ENCODE data around the gene NBPF4.
"Not testable (repeated sequence)": the region's sequence is repeated elsewhere in the genome, so short reads cannot be mapped to it uniquely, and the experiment has no call there.

Gene NBPF4

DNA sequence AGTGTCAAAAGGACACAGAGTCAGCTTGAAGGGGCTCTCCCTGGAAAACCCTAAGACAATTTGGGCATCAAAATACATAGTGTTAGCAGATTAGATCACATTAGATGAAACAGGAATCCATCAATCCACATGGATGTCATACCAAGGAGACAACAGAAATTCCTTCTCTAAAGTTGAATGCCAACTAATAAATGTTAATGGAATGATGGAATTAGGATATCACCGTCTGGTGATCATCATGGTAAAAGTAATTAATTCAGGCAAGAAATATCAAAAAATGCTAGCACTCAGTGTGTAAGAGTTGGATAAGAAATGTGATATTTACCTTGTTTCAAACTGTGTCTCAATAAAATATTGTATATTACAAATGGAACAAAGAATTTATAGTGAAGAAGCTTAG, 32.9 kb downstream of the NBPF4 start:
- no peak for DNase-seq

DNA sequence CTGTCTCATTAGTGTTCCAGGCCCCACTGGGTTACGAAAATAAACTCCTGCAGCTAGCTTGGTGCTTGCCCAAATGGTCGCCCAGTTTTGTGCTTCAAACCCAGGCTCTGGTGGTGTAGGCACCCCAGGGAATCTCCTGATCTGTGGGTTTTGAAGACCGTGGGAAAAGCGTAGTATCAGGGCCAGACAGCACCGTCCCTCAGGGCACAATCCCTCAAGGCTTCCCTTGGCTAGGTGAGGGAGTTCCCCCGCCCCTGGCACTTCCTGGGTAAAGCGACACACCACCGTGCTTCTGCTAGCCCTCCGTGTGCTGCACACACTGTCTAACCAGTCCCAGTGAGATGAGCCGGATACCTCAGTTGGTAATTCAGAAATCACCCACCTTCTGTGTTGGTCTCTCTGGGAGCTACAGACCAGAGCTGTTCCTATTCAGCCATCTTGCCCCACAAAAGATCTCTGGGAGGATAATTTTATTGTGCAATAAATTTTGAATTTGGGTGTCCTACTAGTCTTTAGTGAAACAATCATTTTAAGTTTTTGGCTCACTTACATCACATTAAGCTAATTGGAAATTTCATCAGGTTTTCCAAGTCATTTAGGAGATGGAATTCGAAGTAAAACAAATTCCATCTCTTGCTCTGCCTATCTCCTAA, 34.3 kb downstream of the NBPF4 start:
- peak; percentile 67 for DNase-seq

DNA sequence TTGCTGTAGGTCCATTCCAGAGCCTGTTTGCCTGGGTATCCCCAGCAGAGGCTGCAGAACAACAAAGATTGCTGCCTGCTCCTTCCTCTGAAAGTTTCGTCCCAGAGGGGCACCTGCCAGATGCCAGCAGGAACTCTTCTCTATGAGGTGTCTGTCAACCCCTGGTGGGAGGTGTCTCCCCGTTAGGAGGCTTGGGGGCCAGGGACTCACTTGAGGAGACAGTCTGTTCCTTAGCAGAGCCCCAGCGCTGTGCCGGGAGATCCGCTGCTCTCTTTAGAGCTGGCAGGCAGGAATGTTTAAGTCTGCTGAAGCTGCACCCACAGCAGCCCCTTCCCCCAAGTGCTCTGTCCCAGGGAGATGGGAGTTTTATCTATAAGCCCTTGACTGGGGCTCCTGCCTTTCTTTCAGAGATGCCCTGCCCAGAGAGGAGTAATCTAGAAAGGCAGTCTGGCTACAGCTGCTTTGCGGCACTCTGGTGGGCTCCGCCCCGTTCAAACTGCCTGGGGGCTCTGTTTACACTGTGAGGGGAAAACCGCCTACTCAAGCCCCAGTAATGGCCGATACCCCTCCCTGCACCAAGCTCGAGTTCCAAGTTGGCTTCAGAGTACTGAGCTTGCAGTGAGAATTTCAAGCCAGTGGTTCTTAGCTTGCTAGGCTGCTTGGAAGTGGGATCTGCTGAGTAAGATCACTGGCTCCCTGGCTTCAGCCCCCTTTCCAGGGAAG, 35.0 kb downstream of the NBPF4 start:
- DNase-seq = no peak

DNA sequence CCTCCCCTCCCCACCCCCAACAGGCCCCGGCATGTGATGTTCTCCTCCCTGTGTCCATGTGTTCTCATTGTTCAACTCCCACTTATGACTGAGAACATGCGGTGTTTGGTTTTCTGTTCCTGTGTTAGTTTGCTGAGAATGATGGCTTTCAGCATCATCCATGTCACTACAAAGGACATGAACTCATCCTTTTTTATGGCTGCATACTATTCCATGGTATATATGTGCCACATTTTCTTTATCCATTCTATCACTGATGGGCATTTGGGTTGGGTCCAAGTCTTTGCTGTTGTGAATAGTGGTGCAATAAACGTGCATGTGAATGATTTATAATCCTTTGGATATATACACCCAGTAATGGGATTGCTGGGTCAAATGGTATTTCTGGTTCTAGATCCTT, 40.3 kb downstream of the NBPF4 start:
- DNase-seq = not testable (repeated sequence)

DNA sequence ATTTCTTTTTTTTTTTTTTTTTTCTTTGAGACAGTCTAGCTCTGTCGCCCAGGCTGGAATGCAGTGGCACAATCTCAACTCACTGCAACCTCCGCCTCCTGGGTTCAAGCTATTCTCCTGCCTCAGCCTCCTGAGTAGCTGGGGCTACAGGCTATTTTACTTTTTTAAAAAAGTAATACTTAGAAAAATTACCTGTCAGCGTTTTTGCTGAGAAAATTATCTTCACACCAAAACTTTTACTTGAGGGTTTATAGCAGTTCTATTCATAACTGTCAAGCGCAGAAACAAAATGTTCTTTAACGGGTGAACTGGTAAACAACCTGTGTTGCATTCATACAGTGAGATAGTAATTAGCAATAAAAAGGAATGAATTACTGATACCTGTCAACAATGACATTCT, 42.2 kb downstream of the NBPF4 start:
- DNase-seq = no peak

DNA sequence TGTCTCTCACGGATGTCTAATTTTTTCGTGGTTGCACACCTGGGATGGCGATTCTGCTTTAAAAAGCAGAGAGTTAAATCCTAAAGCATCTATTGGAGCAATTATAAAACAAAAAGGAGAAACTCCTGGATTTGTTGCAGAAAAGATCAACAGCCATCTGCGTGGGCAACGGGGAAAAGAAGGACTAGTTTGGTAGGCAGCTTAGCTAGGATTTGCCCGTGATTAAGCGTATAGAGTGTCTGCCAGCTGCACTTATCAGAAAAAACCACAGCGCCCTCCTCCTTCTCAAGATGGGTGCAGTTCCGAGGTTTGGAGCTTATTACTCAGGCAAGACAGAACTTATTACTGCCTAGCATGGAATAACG, 43.2 kb downstream of the NBPF4 start:
- peak; percentile 77 for DNase-seq

DNA sequence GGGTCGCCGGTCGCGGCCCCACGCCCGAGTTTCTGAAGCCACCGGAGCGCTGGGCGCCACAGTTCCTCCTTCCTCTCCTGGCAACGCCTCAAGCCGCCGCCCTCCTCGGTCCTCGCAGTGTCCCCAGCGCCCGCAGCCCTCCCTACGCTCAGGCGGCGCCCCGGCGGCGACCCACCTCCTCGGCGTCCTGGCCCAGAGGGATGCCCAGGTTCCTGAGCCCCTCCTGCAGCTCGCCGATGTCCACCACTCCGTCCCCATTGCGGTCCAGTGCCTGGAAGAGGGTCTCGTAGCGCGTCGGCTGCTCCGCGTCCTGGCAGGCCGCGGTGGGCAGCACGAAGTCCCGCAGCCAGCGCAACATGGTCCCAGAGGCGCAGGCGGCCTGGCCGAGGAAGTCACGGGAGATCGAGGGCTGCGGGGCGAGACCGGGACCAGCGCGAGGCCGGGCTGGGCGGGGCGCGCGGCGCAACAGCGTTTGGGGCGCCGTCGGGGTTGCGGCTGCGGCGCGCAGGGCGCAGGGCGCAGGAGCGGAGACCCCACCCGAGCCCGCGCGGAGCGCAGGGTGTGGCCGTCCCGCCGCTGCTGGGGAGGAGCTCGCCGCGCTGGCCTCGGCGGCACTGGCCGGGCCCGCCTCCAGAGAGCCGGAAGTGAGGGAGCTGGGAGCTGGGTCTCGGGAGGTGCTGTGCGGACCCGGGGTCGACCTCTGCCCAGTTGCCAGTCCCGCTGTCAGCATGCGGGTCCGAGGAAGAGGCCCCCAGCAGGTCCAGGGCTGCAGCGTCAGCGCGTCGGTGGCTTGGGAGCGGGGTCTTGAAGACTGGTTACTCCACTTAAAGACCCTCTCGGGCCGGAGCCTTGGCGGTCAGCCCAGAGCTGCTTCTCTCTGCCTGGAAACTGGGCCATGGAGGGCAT, 43.8 kb downstream of the NBPF4 start, which contains the start of gene SLC25A24:
Gene SLC25A24 (minus strand): TSS at position 563 of the 906 bp plus-strand sequence. CDS start 205 bp downstream, at position 358.
- DNase-seq = peak; percentile 90

DNA sequence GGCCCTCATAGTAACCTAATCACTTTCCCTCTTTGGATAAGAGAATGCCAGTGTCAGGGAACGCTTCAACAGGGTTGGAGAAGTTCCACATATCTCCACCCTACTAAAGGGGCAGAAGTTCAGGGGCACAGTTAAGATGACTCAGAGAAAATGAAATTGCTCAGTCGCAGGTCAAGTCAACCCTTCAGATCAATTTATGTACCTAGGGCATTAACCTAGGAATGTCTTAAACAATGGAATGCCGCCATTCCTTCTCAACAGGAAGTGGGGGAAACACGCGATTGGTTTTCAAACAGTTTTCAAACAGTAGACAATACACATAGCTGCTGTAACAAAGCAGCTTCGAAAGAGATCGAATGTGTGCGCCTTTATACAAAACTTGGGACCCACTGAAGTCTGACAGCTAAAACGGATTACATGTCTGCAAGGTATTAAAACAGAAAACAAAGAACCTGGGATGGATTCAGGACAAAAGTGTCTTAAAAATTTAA, 44.6 kb downstream of the NBPF4 start:
- DNase-seq = no peak

DNA sequence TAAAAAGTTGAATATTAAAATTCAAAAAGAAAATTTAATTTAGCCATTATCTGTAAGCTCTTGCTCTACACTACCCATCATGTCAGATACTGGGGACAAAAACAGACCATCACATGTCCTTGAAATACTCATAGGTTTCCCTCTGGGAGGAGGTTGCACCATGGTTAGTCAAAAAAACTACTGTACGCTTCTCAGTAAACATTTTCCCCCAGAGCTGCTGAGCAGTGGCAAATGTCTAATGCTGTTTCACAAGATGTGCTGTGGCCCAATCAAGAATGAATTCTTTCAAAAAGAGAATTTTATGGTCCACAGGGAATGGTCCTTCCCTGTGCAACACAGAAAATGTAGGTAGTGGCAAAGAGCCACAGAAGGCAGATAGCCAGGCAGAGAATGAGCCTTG, 49.8 kb downstream of the NBPF4 start:
- no peak for DNase-seq

DNA sequence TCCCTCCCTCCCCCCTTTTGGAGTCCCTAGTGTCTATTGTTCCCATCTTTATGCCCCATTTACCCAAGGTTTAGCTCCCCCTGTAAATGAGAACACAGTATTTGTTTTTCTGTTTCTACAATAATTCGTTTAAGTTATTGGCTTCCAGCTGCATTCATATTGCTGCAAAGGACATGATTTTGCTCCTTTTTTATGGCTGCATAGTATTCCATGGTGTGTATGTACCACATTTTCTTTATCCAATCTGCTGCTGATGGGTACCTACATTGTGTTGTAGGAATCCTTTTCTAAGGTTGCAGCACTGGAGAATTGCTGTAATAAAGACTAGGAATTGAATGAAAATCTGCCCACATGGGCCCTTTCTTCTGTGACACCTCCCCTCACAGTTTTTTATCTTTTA, 50.5 kb downstream of the NBPF4 start:
- no peak for DNase-seq

DNA sequence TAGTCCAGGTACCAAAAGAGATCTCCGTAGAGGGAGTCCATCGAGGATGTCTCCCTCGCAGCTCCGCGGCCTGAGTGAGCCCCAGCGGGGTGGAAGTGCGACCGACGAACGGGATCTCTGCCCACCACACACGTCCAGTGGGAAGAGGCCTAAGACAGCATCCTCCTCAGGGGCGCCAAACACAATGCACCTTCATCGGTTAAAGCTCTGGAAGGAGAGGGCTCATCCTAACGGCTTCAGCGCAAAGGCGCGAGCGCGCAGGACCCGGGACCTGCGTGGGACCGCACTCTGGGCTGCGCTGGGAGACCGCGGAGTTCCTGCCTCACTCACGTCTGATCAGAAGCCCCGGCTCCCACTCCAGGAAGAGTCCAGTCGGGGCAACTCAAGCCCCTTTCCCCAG, 51.3 kb downstream of the NBPF4 start:
- DNase-seq = no peak

DNA sequence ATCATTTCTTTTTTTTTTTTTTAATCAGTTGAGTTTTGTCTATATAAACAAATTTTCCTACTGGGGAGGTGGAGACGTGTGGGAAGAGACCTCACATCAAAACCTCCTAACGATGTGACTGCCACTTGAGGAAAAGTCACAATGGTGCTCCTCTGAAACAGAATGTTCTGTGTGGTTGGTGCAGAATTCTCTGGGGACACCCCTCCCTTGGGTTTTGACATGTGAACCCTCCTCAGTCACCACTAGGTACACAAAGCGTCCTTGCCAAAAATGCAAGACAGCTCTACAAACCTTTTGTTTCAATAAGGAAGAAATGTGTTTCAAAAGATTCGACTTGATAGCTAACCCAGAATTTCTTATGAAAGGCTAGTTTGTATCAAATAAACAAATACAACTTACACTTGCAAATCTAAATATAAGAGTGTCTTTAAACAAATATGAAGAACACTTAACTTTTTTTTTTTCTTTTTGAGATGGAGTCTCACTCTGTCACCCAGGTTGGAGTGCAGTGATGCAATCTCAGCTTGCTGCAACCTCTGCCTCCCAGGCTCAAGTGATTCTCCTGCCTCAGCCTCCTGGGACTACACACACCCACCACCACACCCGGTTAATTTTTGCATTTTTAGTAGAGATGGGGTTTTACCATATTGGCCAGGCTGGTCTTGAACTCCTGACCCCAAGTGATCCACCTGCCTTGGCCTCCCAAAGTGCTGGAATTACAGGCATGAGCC, 53.0 kb downstream of the NBPF4 start:
- DNase-seq = no peak

DNA sequence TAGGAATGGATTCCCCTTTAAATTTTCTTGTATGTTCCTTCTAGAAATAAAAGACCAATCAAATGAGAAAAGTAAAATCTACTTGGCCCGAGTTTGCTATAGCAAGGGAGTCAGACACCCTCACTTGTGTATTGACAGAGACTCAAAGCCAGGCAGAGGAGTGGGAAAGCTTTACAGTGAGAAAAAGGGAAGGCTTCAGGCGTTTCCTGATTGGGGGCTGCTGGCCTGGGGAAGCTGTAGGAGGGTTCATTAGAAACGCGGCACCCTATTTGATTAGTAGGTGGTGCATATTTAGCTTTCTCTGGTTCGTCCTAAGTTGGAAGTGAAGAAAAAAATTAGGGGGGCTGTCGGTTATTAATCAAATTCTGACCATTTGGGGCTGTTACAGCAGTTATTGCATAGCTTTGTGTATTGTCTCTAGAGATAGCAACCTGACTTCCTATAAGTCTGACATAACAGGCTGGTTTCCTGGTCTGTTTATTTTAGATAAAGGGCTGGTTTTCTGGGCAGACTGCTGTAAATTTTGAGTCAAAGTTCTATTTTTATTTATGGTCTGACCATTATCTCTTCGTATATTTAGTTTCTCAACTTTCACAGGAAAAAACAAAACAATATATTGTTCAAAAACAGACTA, 53.8 kb downstream of the NBPF4 start:
- no peak for DNase-seq

DNA sequence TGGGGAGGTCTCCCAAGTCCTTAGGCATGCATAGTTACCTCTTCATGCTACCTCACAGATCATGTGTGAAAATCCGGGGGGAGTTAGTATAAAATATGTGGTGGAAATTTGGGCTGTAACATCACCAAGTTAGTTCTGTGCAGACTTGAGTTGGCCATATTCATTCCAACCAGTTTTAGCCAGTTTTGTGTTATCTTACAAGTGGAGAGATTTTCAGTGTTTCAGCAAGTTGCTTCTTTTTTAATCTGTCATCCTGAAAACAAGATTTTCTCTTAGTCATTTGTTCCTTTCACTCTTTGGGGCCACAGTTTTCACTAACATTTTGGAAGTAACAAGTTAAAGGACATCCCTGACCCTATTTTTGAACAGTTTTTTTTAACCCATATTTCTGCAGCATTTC, 55.1 kb downstream of the NBPF4 start:
- DNase-seq = no peak

DNA sequence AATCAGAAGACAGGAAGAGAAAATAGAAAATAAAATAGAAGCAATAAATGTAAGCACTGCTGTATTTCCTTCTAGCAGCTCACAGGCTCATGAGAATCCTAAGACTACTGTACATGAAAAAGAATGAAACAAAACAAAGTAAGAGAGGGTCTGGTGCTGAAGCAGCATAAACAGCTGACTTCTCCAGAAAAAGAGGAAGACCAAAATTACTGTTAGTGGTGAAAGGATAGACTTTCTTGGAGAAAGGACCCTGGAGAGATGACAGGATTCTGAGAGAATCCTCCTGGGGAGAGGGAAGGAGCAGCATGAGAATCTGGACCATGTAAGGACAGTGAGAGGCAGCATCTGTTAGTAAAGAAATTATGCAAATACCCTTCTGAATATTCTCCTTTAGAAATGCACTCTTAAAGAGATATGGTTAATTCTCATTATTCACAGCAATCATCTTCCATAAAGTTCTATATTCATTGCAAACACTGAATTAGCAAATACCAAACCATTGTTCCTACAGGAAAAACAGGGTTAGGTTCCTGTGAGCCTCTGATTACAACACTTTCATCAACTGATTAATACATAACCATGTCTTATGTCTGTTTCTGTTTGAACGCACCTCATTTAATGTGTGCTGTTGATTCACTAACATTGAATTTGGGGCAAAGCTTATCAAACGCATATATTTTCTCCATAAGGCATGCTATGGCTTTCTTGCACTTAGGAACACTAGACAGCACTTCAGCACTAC, 60.7 kb downstream of the NBPF4 start:
- DNase-seq = no peak

DNA sequence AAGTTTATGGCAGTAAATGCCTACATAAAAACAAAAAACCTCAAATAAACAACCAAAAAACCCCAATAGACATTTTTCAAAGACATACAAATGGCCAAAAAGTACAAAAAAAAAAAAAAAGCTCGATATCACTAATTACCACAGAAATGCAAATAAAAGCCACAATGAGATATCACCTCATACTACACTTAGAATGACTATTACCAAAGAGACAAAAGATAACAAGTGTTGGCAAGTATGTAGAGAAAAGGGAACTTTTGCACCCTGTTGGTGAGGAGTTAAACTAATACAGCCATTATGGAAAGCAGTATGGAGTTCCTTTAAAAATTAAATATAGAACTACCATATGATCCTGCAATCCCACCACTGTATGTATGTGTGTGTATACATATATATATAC, 64.9 kb downstream of the NBPF4 start:
- DNase-seq = no peak
